HG03095 (cell line): ENCODE data around the gene PKN3.
"Not testable (repeated sequence)": the region's sequence is repeated elsewhere in the genome, so short reads cannot be mapped to it uniquely, and the experiment has no call there.

ENCODE experiments used
- ATAC-seq: cut with Tn5 transposase; IDR thresholded peaks from one replicate; pipeline ENCODE4 v1.9.1; 2021; ENCODE audit warnings: moderate library complexity; ENCODE audit not compliant: unreplicated experiment

Gene PKN3

GRCh38 chr9:128690684-128691034, 11.6 kb upstream of the PKN3 start:
- ATAC-seq = no peak

- not testable (repeated sequence) for ATAC-seq
Observed at GRCh38 chr9:128693738-128694137, 8.6 kb upstream of the PKN3 start.

- ATAC-seq = no peak
Observed at GRCh38 chr9:128694344-128694743, 8.0 kb upstream of the PKN3 start.

- no peak for ATAC-seq
Observed at GRCh38 chr9:128696923-128697707, 5.2 kb upstream of the PKN3 start.

- not testable (repeated sequence) for ATAC-seq
Observed at GRCh38 chr9:128699096-128699795, 3.1 kb upstream of the PKN3 start.

- no peak for ATAC-seq
Observed at GRCh38 chr9:128701227-128701854, 962 bp upstream of the PKN3 start.

GRCh38 chr9:128702949-128703615, 779 bp downstream of the PKN3 start:
- ATAC-seq = no peak

- ATAC-seq = no peak
Observed at GRCh38 chr9:128703616-128704355, 1.5 kb downstream of the PKN3 start.

- ATAC-seq = no peak
Observed at GRCh38 chr9:128704356-128704670, 2.0 kb downstream of the PKN3 start.

- no peak for ATAC-seq
Observed at GRCh38 chr9:128705051-128705965, 3.0 kb downstream of the PKN3 start.

GRCh38 chr9:128706045-128706444, 3.7 kb downstream of the PKN3 start:
- ATAC-seq = no peak

GRCh38 chr9:128706671-128707381, 4.5 kb downstream of the PKN3 start:
- ATAC-seq = no peak

GRCh38 chr9:128707446-128707845, 5.1 kb downstream of the PKN3 start:
- ATAC-seq = no peak

- no peak for ATAC-seq
Observed at GRCh38 chr9:128712451-128713410, 10.4 kb downstream of the PKN3 start.

- ATAC-seq = no peak
Observed at GRCh38 chr9:128713411-128713780, 11.1 kb downstream of the PKN3 start.

GRCh38 chr9:128713941-128714573, 11.8 kb downstream of the PKN3 start:
- ATAC-seq = no peak

GRCh38 chr9:128714586-128715435, 12.5 kb downstream of the PKN3 start:
- ATAC-seq = no peak
